WERI-Rb-1 (cell line): Measurements from ENCODE around the gene PAGE4.

Experiments used
- DNase-seq: peaks from one replicate; pipeline ENCODE4 v3.0.0-alpha.2; 2020
- H3K27ac ChIP-seq: fragments of 250-450 bp; sonication (Bioruptor Pico); 2 replicates; pipeline ENCODE4 v1.5.1; 2020; ENCODE audit warnings: mild to moderate bottlenecking, moderate library complexity
- H3K27me3 ChIP-seq: fragments of 250-450 bp; sonication (Bioruptor Pico); 2 replicates; pipeline ENCODE4 v1.5.1; 2021; ENCODE audit warnings: mild to moderate bottlenecking, low read depth, moderate library complexity; ENCODE audit not compliant: insufficient read depth, severe bottlenecking
- H3K36me3 ChIP-seq: fragments of 250-450 bp; sonication (Bioruptor Pico); 2 replicates; pipeline ENCODE4 v1.5.1; 2020; ENCODE audit warnings: mild to moderate bottlenecking, moderate library complexity
- H3K4me3 ChIP-seq: 2 replicates; pipeline ENCODE4 v1.5.1; 2011; ENCODE audit warnings: low read depth, mild to moderate bottlenecking, control low read depth, low read length
- H3K9me3 ChIP-seq: fragments of 250-450 bp; sonication (Bioruptor Pico); 2 replicates; pipeline ENCODE4 v1.5.1; 2021; ENCODE audit warnings: mild to moderate bottlenecking, moderate library complexity; ENCODE audit not compliant: severe bottlenecking
- CTCF ChIP-seq: IDR thresholded peaks from 2 replicates; pipeline ENCODE4 v1.5.1; 2011; ENCODE audit warnings: low read depth, mild to moderate bottlenecking, control low read depth, inconsistent platforms, low read length

Gene PAGE4

GRCh38 chrX:49809891-49810632 lies 19.0 kb upstream of the PAGE4 start:
- Histone ChIP-seq H3K27ac (no peak overlapping the region), H3K9me3 (no peaks in the 10 kb centered on the region), H3K4me3 (no peak overlapping the region), H3K27me3 (peaks cover 30% of the 10 kb centered on the region), H3K36me3 (no peaks in the 10 kb centered on the region)
- no peak for DNase-seq
- TF ChIP-seq CTCF: no peak

- no peak for DNase-seq
- Histone ChIP-seq H3K4me3 (no peak overlapping the region), H3K27me3 (peaks cover 17% of the 10 kb centered on the region), H3K36me3 (no peaks in the 10 kb centered on the region), H3K27ac (no peak overlapping the region), H3K9me3 (no peaks in the 10 kb centered on the region)
- TF ChIP-seq CTCF: no peak
These were observed 16.9 kb upstream of the PAGE4 start for GRCh38 chrX:49812177-49812576.

- peaks cover 26% of the 10 kb centered on the region for H3K27me3 ChIP-seq
- no peak for DNase-seq
- H3K36me3 ChIP-seq: no peaks in the 10 kb centered on the region
- H3K27ac ChIP-seq: no peak overlapping the region
- H3K4me3 ChIP-seq: no peak overlapping the region
- no peaks in the 10 kb centered on the region for H3K9me3 ChIP-seq
- TF ChIP-seq CTCF: no peak
These were observed 12.7 kb upstream of the PAGE4 start for GRCh38 chrX:49816435-49816834.

- no peak overlapping the region for H3K27ac ChIP-seq
- H3K27me3 ChIP-seq: peaks cover 72% of the 10 kb centered on the region
- no peaks in the 10 kb centered on the region for H3K36me3 ChIP-seq
- no peak overlapping the region for H3K4me3 ChIP-seq
- TF ChIP-seq CTCF: peak; percentile 76
- no peaks in the 10 kb centered on the region for H3K9me3 ChIP-seq
- peak; percentile 13 for DNase-seq
These were observed 9.3 kb downstream of the PAGE4 start for GRCh38 chrX:49838374-49838773.

GRCh38 chrX:49840679-49841078 lies 11.6 kb downstream of the PAGE4 start:
- DNase-seq: peak; percentile 65

More at GRCh38 chrX:49840679-49841078, 11.6 kb downstream of the PAGE4 start:
- TF ChIP-seq CTCF: peak; percentile 73
- Histone ChIP-seq H3K36me3 (no peaks in the 10 kb centered on the region), H3K9me3 (no peaks in the 10 kb centered on the region), H3K27ac (no peak overlapping the region), H3K4me3 (no peak overlapping the region), H3K27me3 (peaks cover 75% of the 10 kb centered on the region)
